Natural killer cell treated with Interleukin-12 subunit alpha and Interleukin-12 subunit beta and Interleukin-15 and Interleukin-18, amount 100 ng/mL, for 72 hours (primary cell): ENCODE data around the gene AP5S1. TPM values are rescaled to one million over a fixed set of nuclear protein-coding genes. Genes with fewer than 3 reads are reported as not detected.

Experiments used
- ATAC-seq, 2 donors: fragments of 150-1000 bp; cut with Tn5 transposase in 1 of 2; sonication (Bioruptor Pico), chemical (Tn5 transposase) in 1 of 2; 2 replicates each; pipeline ENCODE4 v1.10.0; 2021
- DNase-seq: peaks from one replicate; pipeline ENCODE4 v3.0.0; 2022; ENCODE audit warnings: low spot score
- H3K27ac Mint-ChIP-seq, 2 donors: 1 replicate in 1 of 2; 2 replicates in 1 of 2; pipeline ENCODE4 v1.8.0; 2022; ENCODE audit warnings: mixed read lengths in 2 of 2, mild to moderate bottlenecking in 1 of 2, moderate library complexity in 1 of 2
- H3K27me3 Mint-ChIP-seq, 2 donors: 1 replicate in 1 of 2; 2 replicates in 1 of 2; pipeline ENCODE4 v1.8.0; 2022; ENCODE audit warnings: mixed read lengths in 2 of 2
- H3K36me3 Mint-ChIP-seq: one replicate; pipeline ENCODE4 v1.8.0; 2022; ENCODE audit warnings: mixed read lengths
- H3K4me1 Mint-ChIP-seq, 2 donors: 1 replicate in 1 of 2; 2 replicates in 1 of 2; pipeline ENCODE4 v1.8.0; 2022; ENCODE audit warnings: low read depth in 2 of 2, mixed read lengths in 2 of 2, mild to moderate bottlenecking in 1 of 2
- H3K4me3 Mint-ChIP-seq: one replicate; pipeline ENCODE4 v1.8.0; 2022; ENCODE audit warnings: mixed read lengths
- H3K9me3 Mint-ChIP-seq: 2 replicates; pipeline ENCODE4 v1.8.0; 2022; ENCODE audit warnings: mixed read lengths
- total RNA-seq, 2 donors: library from RNA; stranded (reverse); gene quantifications; one replicate each; pipeline ENCODE4 v1.2.3, GENCODE V29; 2022

The AP5S1 gene
- total RNA-seq, 2 donors from 2014 or later: 13.5 to 19.7 TPM

DNA sequence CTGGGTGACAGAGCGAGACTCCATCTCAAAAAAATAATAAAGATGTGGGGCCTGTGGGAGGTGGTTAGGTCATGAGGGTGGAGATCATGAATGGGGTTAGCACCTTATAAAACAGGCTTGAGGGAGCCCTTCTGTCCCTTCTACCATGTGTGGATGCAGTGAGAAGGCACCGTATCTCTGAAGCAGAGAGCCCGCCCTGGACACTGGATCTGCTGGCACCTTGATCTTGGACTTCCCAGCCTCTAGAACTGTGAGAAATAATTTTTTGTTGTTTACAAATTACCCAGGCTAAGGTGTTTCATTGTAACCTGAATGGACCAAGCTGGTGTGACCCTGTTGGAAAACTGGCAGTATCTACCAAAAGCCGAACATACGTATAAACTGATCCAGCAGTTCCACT lies 53.2 kb downstream of the AP5S1 start:
- Mint-ChIP-seq H3K9me3 (no peaks in the 10 kb centered on the region), H3K4me3 (no peak overlapping the region), H3K36me3 (peaks cover 6% of the 10 kb centered on the region), H3K4me1 (peaks cover 22 to 24% of the 10 kb centered on the region in 2 donors), H3K27me3 (no peaks in the 10 kb centered on the region), H3K27ac (no peak overlapping the region)
- DNase-seq (no peak), ATAC-seq (no peak)

DNA sequence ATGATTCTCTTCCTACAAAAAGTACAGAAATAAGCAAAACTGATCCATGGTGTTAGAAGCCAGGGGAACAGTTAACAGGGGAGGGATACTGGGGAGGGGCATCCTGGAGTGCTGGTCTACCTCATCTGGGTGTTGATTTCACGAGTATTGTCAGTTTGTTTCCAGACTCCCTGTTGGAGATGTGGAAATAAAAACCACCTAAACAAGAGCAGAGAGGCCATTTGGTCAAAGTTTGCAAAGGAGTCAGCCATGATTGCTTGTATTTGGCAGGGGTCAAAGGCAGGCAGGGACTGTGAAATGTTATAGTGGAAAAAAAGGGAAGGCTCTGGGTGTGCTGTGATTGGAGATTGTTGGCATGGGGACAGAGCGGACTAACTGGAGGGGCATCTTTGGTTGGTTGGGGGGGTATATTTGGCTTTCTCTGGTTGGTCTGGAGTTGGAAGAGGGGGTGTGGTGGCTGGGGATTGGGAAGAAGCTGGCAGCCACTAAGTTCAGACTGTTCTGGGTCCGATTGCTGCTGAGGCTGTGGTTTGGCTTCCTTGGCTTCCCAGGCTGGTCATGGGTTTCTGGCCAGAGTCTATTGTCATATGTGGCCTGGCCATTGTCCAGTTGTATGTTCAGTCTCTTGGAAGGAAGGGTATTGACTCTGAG lies 54.0 kb downstream of the AP5S1 start:
- Mint-ChIP-seq H3K9me3 (no peaks in the 10 kb centered on the region), H3K36me3 (peaks cover 6% of the 10 kb centered on the region), H3K4me1 (peaks cover 22 to 24% of the 10 kb centered on the region in 2 donors), H3K27ac (no peak overlapping the region), H3K27me3 (no peaks in the 10 kb centered on the region), H3K4me3 (no peak overlapping the region)
- ATAC-seq (no peak), DNase-seq (no peak)

DNA sequence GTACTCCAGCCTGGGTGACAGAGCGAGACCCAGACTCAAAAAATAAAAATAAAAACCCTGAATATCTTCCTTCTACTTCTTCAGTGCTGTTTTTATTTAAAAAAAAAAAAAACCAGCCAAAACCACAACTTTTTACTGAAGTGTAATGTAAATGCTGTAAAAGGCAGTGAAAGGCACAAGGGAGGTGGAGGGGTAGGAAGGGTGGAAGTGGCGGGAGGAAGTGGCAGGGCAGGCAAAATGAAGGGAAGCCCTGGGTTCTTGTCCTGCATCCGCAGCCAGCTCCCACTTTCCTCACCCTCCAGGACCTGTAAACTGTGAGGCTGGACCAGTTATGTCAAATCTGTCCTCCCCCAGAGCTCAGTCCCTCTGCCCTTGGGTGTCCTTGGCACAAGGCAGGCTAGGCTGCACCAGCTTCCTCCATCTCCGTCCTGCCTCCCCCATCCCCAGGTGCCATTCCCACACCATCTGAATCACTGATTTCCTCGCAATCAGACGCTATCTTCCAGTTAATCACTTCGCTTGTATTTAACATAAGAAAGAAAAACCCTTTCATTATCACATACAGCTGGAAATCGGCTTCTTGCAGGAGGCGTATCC lies 55.1 kb downstream of the AP5S1 start:
- Mint-ChIP-seq H3K27me3 (no peaks in the 10 kb centered on the region), H3K4me1 (peaks cover 22 to 24% of the 10 kb centered on the region in 2 donors), H3K9me3 (no peaks in the 10 kb centered on the region), H3K4me3 (no peak overlapping the region), H3K36me3 (peaks cover 6% of the 10 kb centered on the region), H3K27ac (peak overlapping the region in 1 of 2 donors; percentile 14)
- DNase-seq: no peak
- ATAC-seq: no peak

DNA sequence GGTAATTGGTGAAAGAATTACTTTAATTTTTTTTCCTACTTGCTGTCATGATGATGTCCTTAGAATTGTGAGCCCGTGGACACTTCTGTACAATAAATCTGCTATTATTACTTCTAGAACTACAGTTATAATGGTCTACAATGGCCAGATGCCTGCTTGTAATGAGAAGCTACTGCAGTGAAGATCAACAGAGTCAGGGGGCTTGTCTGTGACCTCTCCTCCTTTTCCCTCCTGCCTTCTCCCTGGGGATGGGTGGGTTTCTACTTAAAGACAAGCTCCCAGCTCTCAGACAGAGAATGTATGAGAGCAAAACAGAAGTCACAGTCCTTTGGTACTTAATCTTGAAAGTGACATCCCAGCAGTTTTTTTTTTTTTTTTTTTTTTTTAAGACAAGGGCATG lies 55.7 kb downstream of the AP5S1 start:
- ATAC-seq (no peak), DNase-seq (no peak)
- no peaks in the 10 kb centered on the region for H3K27me3 Mint-ChIP-seq
- no peaks in the 10 kb centered on the region for H3K9me3 Mint-ChIP-seq
- H3K4me1 Mint-ChIP-seq: peaks cover 19 to 24% of the 10 kb centered on the region in 2 donors
- peaks cover 6% of the 10 kb centered on the region for H3K36me3 Mint-ChIP-seq
- peak overlapping the region in 1 of 2 donors; percentile 14 for H3K27ac Mint-ChIP-seq
- no peak overlapping the region for H3K4me3 Mint-ChIP-seq

DNA sequence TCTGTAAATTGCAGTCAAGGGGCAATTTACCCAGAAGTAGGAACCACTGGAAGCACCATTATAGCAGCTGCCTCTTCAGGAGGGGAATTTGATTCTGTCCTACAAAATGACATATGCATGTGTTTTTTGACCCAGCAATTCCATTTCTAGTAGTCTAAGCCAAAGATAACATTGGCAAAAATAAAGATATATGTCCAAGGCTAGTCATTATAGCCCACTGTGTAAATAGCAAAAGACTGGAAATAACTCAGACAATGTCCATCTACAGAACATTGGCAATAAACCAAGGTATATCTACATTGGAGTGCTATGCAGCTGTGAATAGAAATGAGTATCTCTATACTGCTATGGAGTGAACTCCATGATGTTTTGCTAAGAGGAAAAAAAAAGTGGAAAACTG lies 56.3 kb downstream of the AP5S1 start:
- Mint-ChIP-seq H3K27ac (no peak overlapping the region), H3K36me3 (peaks cover 6% of the 10 kb centered on the region), H3K27me3 (no peaks in the 10 kb centered on the region), H3K4me3 (no peak overlapping the region), H3K9me3 (no peaks in the 10 kb centered on the region), H3K4me1 (peaks cover 19 to 24% of the 10 kb centered on the region in 2 donors)
- ATAC-seq (no peak), DNase-seq (no peak)

Other genes with a start within 250 kb of the AP5S1 start
- gene GFRA4, start 157.1 kb upstream of the AP5S1 start, total RNA-seq: not detected
- not detected for gene ADAM33, start 138.5 kb upstream of the AP5S1 start, total RNA-seq
- under 1 TPM in 1 of 2 donors, not detected in 1; 0.08 TPM for gene SIGLEC1, start 107.9 kb upstream of the AP5S1 start, total RNA-seq
- not detected for gene HSPA12B, start 87.9 kb upstream of the AP5S1 start, total RNA-seq
- 10 to 100 TPM; 29.5 to 89.2 TPM for gene ADISSP, start 52.8 kb upstream of the AP5S1 start, total RNA-seq
- under 1 TPM; 0.24 to 0.36 TPM for gene SPEF1, start 39.1 kb upstream of the AP5S1 start, total RNA-seq
- gene CENPB, start 33.8 kb upstream of the AP5S1 start, total RNA-seq: 100 to 1,000 TPM in 1 of 2 donors, 10 to 100 TPM in 1; 75.4 to 118 TPM
- gene CDC25B, start 24.2 kb upstream of the AP5S1 start, total RNA-seq: 10 to 100 TPM; 38.9 to 84.1 TPM
- 10 to 100 TPM; 38.6 to 45.2 TPM for gene MAVS, start 26.3 kb downstream of the AP5S1 start, total RNA-seq
- 10 to 100 TPM; 55.2 to 86.2 TPM for gene PANK2, start 68.8 kb downstream of the AP5S1 start, total RNA-seq
- gene RNF24, start 195.0 kb downstream of the AP5S1 start, total RNA-seq: 10 to 100 TPM; 18.4 to 33.4 TPM